Activated gamma-delta T cell treated with Interleukin-2 at 50 U/mL for 16 hours (primary cell): Measurements from ENCODE around the gene PCDHB8.
"Not testable (repeated sequence)": the region's sequence is repeated elsewhere in the genome, so short reads cannot be mapped to it uniquely, and the experiment has no call there.

Experiments
- DNase-seq: peaks from one replicate; pipeline ENCODE4 v3.0.0-alpha.2; 2020

Gene PCDHB8

GRCh38 chr5:141177577-141178191 lies at the start of gene PCDHB8:
TSS of gene PCDHB8 (plus strand) at chr5:141177790. CDS start at chr5:141178035, 245 bp downstream.
- DNase-seq, result not testable (repeated sequence)

GRCh38 chr5:141135030-141135717 lies 42.4 kb upstream of the PCDHB8 start, which contains the start of gene PCDHB5:
TSS of gene PCDHB5 (plus strand) at chr5:141135206. CDS start at chr5:141135435, 229 bp downstream.
- DNase-seq, result no peak

GRCh38 chr5:141135718-141136266 lies 41.8 kb upstream of the PCDHB8 start:
- no peak for DNase-seq

GRCh38 chr5:141137346-141137745 lies 40.2 kb upstream of the PCDHB8 start:
- DNase-seq, result not testable (repeated sequence)

- DNase-seq, result no peak
These were observed 27.8 kb upstream of the PCDHB8 start, which contains the start of gene PCDHB6 for GRCh38 chr5:141149812-141150211. TSS of gene PCDHB6 (plus strand) at chr5:141150057. CDS start at chr5:141150258, 201 bp downstream.

- no peak for DNase-seq
These were observed 27.2 kb upstream of the PCDHB8 start for GRCh38 chr5:141150224-141150992.

- DNase-seq, result no peak
These were observed 26.6 kb upstream of the PCDHB8 start for GRCh38 chr5:141150993-141151325.

- not testable (repeated sequence) for DNase-seq
These were observed 26.0 kb upstream of the PCDHB8 start for GRCh38 chr5:141151632-141152031.

- not testable (repeated sequence) for DNase-seq
These were observed 25.5 kb upstream of the PCDHB8 start for GRCh38 chr5:141152096-141152495.

GRCh38 chr5:141155540-141156374 lies 21.8 kb upstream of the PCDHB8 start:
- no peak for DNase-seq

GRCh38 chr5:141157356-141157755 lies 20.2 kb upstream of the PCDHB8 start:
- not testable (repeated sequence) for DNase-seq

- DNase-seq, result not testable (repeated sequence)
These were observed 19.7 kb upstream of the PCDHB8 start for GRCh38 chr5:141157901-141158300.

- no peak for DNase-seq
These were observed 5.0 kb upstream of the PCDHB8 start, which contains the start of gene PCDHB7 for GRCh38 chr5:141172381-141173204. TSS of gene PCDHB7 (plus strand) at chr5:141172644. CDS start at chr5:141172836, 192 bp downstream.

- DNase-seq, result not testable (repeated sequence)
These were observed 3.1 kb upstream of the PCDHB8 start for GRCh38 chr5:141174291-141175104.

GRCh38 chr5:141175933-141176332 lies 1.7 kb upstream of the PCDHB8 start:
- no peak for DNase-seq

GRCh38 chr5:141179371-141179770 lies 1.8 kb downstream of the PCDHB8 start:
- not testable (repeated sequence) for DNase-seq

- not testable (repeated sequence) for DNase-seq
These were observed 2.3 kb downstream of the PCDHB8 start for GRCh38 chr5:141179876-141180275.

GRCh38 chr5:141180313-141180712 lies 2.7 kb downstream of the PCDHB8 start:
- no peak for DNase-seq

GRCh38 chr5:141182248-141182647 lies 4.7 kb downstream of the PCDHB8 start, which contains the start of gene PCDHB16:
TSS of gene PCDHB16 (plus strand) at chr5:141182387. CDS start at chr5:141182560, 173 bp downstream.
- no peak for DNase-seq
